Colonic mucosa (tissue), 4 donors: ENCODE results near the gene MBD3L4. TPM values are rescaled to one million over a fixed set of nuclear protein-coding genes. Genes with fewer than 3 reads are reported as not detected.

Experiments used
- DNase-seq: peaks from one replicate; pipeline ENCODE4 v3.0.0-alpha.2; 2020
- H3K27ac ChIP-seq: fragments of 200-600 bp; one replicate; pipeline ENCODE4 v1.8.0; 2021
- H3K27me3 ChIP-seq: fragments of 200-600 bp; one replicate; pipeline ENCODE4 v1.8.0; 2021
- H3K36me3 ChIP-seq: fragments of 200-600 bp; one replicate; pipeline ENCODE4 v1.8.0; 2021
- H3K4me1 ChIP-seq: fragments of 200-600 bp; one replicate; pipeline ENCODE4 v1.8.0; 2021; ENCODE audit warnings: mild to moderate bottlenecking
- H3K4me3 ChIP-seq: fragments of 200-600 bp; one replicate; pipeline ENCODE4 v1.8.0; 2021
- H3K9ac ChIP-seq, 2 donors: one replicate each; pipeline ENCODE4 v1.7.0; 2013; ENCODE audit warnings: control low read depth in 2 of 2, low read depth in 2 of 2, low read length in 2 of 2
- H3K9me3 ChIP-seq: fragments of 200-600 bp; one replicate; pipeline ENCODE4 v1.8.0; 2021
- CTCF ChIP-seq: fragments of 200-600 bp; IDR thresholded peaks from one replicate; pipeline ENCODE4 v1.8.0; 2022; ENCODE audit warnings: antibody characterized with exemption, mild to moderate bottlenecking
- intact Hi-C: fragments of 100-400 bp; cut with DNase I; formaldehyde crosslinking; loops from one replicate; pipeline ENCODE4 v1.14.1; 2022
- total RNA-seq, 2 donors: library from RNA; stranded (reverse); fragmentation: NEBNext Ultra II Directional in 1 of 2; extraction: Animal tissue kit (Norgen Biotek cat#: 25700) in 1 of 2; gene quantifications; one replicate each; pipeline ENCODE4 v1.2.1, GENCODE V29; 2021
- donor health status: healthy.
- donor health status: DM: no; HTN: no; CAD: no.
- donor health status: DM: no; HTN: no; CAD: no.

The MBD3L4 gene
- total RNA-seq, 2 donors from 2014 or later = not detected

DNA sequence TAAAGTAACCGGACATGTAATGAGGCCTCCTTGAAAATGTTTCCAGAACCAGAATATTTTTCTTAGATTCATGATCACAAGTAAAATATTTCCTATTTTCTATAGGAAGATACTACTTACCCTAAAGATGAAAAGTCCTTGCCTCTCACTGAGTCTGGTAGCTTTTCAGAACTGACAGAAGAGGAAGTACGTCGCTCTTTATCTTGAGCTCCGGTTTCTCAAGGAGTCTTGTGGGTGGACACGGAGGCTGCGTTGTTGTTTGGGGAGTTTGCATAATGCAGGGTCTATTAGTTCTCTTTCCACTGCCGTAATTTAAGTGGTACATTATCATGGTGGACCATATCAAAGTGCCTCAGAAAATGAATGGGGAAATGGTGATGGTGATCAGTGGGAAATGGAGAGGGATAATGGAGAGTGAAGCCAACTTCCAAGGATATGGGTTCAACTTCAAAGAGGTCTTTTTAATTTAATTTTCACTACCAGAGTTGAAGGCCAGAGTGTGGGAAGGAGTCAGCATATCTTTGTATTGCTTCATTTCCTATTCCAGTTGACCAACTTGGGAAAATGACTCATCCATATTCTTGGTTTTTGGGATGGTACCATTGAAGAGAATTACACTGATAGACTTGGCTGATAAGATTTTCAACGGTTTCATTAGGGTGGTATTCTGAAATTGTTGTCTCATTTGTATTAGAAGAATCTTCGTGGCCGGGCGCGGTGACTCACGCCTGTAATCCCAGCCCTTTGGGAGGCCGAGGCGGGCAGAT, 42.1 kb downstream of the MBD3L4 start:
- no peaks in the 10 kb centered on the region for H3K27me3 ChIP-seq
- intact Hi-C loops = no loop called here
- no peaks in the 10 kb centered on the region for H3K9me3 ChIP-seq
- H3K27ac ChIP-seq = no peak overlapping the region
- H3K36me3 ChIP-seq = no peaks in the 10 kb centered on the region
- no peak overlapping the region for H3K4me3 ChIP-seq
- no peak for TF ChIP-seq CTCF
- H3K4me1 ChIP-seq = no peaks in the 10 kb centered on the region
- no peak overlapping the region for H3K9ac ChIP-seq
- DNase-seq = no peak

DNA sequence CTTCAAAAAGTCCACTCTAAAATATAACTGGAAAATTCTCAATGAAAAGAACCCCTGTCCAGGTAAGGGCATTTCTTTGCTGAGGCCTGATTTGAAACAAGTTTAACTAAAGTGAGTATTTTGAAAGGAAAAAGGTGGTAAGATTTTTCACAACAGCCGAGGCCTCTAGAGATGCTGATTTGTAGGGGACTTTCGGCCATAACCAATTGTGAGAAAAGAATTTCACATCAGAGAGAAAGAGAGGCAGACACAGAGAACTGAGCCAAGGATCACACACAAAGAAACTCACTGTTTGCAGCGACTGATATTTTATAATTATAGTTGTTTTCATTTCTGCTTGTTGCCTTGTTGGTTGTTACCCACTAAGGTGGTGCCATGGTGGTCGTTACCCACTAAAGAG, 43.2 kb downstream of the MBD3L4 start:
- H3K36me3 ChIP-seq = no peaks in the 10 kb centered on the region
- DNase-seq = no peak
- intact Hi-C loops = no loop called here

GRCh38 chr19:6995054-6995453, 44.9 kb downstream of the MBD3L4 start:
- no peaks in the 10 kb centered on the region for H3K36me3 ChIP-seq
- DNase-seq = no peak
- TF ChIP-seq CTCF = no peak
- H3K27ac ChIP-seq = no peak overlapping the region
- no peak overlapping the region for H3K9ac ChIP-seq
- H3K9me3 ChIP-seq = no peaks in the 10 kb centered on the region
- H3K4me1 ChIP-seq = no peaks in the 10 kb centered on the region
- intact Hi-C loops = no loop called here
- no peaks in the 10 kb centered on the region for H3K27me3 ChIP-seq
- no peak overlapping the region for H3K4me3 ChIP-seq

More for the DNA sequence above, 43.2 kb downstream of the MBD3L4 start:
- H3K4me1 ChIP-seq = no peaks in the 10 kb centered on the region
- H3K4me3 ChIP-seq = no peak overlapping the region
- H3K9me3 ChIP-seq = no peaks in the 10 kb centered on the region
- H3K27me3 ChIP-seq = no peaks in the 10 kb centered on the region
- H3K27ac ChIP-seq = no peak overlapping the region
- H3K9ac ChIP-seq = no peak overlapping the region
- TF ChIP-seq CTCF = no peak

GRCh38 chr19:6988257-6988656, 51.7 kb downstream of the MBD3L4 start:
- no peak for DNase-seq
- H3K27me3 ChIP-seq = no peaks in the 10 kb centered on the region
- H3K36me3 ChIP-seq = no peaks in the 10 kb centered on the region
- H3K9me3 ChIP-seq = no peaks in the 10 kb centered on the region
- no peak overlapping the region for H3K27ac ChIP-seq
- H3K4me1 ChIP-seq = no peaks in the 10 kb centered on the region
- H3K9ac ChIP-seq = no peak overlapping the region
- intact Hi-C loops = no loop called here
- H3K4me3 ChIP-seq = no peak overlapping the region
- TF ChIP-seq CTCF = no peak

DNA sequence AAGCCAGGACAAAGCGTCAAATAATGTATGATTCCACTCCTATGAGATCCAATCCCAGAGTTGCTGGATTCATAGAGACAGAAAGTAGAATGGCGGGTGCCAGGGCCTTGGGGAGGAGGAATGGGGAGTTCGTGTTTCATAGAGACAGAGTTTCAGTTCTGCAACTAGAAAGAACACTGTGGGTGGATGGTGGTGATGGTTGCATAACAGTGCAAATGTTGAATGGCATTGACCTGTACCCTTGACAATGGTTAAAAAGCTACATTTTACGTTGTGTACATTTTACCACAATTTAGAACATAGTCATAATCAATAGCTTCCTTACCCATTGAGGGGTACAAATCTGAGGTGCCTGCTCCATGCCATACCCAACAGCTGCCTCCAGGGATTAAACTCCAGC, 52.1 kb downstream of the MBD3L4 start:
- no peak overlapping the region for H3K9ac ChIP-seq
- no peaks in the 10 kb centered on the region for H3K36me3 ChIP-seq
- no peak for TF ChIP-seq CTCF
- H3K27ac ChIP-seq = no peak overlapping the region
- no peak overlapping the region for H3K4me3 ChIP-seq
- intact Hi-C loops = no loop called here
- DNase-seq = no peak
- H3K4me1 ChIP-seq = no peaks in the 10 kb centered on the region
- no peaks in the 10 kb centered on the region for H3K9me3 ChIP-seq
- H3K27me3 ChIP-seq = no peaks in the 10 kb centered on the region

Other genes starting within 250 kb of the MBD3L4 start
- gene ADGRE1, start 152.6 kb downstream of the MBD3L4 start, total RNA-seq = under 1 TPM; 0.15 to 0.85 TPM
- not detected for gene MBD3L2B, start 18.7 kb downstream of the MBD3L4 start, total RNA-seq
- not detected for gene MBD3L5, start 9.6 kb downstream of the MBD3L4 start, total RNA-seq
- gene MBD3L2, start 9.1 kb upstream of the MBD3L4 start, total RNA-seq = not detected
- not detected for gene MBD3L3, start 18.5 kb upstream of the MBD3L4 start, total RNA-seq
- 1 to 10 TPM; 7.5 to 7.9 TPM for gene ZNF557, start 29.5 kb upstream of the MBD3L4 start, total RNA-seq